CD8-positive, alpha-beta memory T cell (primary cell): ENCODE data around the gene LPXN. TPM values are rescaled to one million over a fixed set of nuclear protein-coding genes. Genes with fewer than 3 reads are reported as not detected.

ENCODE experiments used
- CTCF ChIA-PET: fragments of 350-600 bp; sonication (Branson Sonifier 250); formaldehyde crosslinking; loops from one replicate; lab custom pipeline; 2021; ENCODE audit warnings: antibody characterized with exemption; lab: Charles Lee
- POLR2A ChIA-PET: fragments of 350-600 bp; sonication (Branson Sonifier 250); formaldehyde crosslinking; loops from one replicate; lab custom pipeline; 2021; ENCODE audit warnings: antibody characterized with exemption; lab: Charles Lee
- DNase-seq, 5 donors: peaks; one replicate each; pipeline versions ENCODE4 v3.0.0 to v3.0.0-alpha.2; 2020 to 2022; ENCODE audit warnings: mixed read lengths in 1 of 5
- H3K27ac ChIP-seq: one replicate; pipeline ENCODE4 v1.7.0; 2013; ENCODE audit warnings: low read depth, mild to moderate bottlenecking, low read length, moderate library complexity
- H3K27me3 ChIP-seq: 2 replicates; pipeline ENCODE4 v1.7.0; 2013; ENCODE audit warnings: low read length, mild to moderate bottlenecking; ENCODE audit not compliant: insufficient read depth, poor library complexity, severe bottlenecking
- H3K36me3 ChIP-seq: 2 replicates; pipeline ENCODE4 v1.7.0; 2013; ENCODE audit warnings: mild to moderate bottlenecking, low read length, moderate library complexity; ENCODE audit not compliant: insufficient read depth
- H3K4me1 ChIP-seq: 2 replicates; pipeline ENCODE4 v1.7.0; 2013; ENCODE audit warnings: mild to moderate bottlenecking, low read length, moderate library complexity; ENCODE audit not compliant: insufficient read depth
- H3K4me3 ChIP-seq: 2 replicates; pipeline ENCODE4 v1.7.0; 2013; ENCODE audit warnings: mild to moderate bottlenecking, low read length
- H3K9me3 ChIP-seq: 2 replicates; pipeline ENCODE4 v1.7.0; 2013; ENCODE audit warnings: mild to moderate bottlenecking, low read length
- H3K27ac Mint-ChIP-seq, 8 donors: one replicate each; pipeline ENCODE4 v1.8.0; 2020 to 2021; ENCODE audit warnings: mixed read lengths in 8 of 8, mild to moderate bottlenecking in 6 of 8, inconsistent platforms in 3 of 8, moderate library complexity in 3 of 8
- H3K27me3 Mint-ChIP-seq, 2 donors: one replicate each; pipeline ENCODE4 v1.8.0; 2020 to 2021; ENCODE audit warnings: mixed read lengths in 2 of 2, mild to moderate bottlenecking in 1 of 2, moderate library complexity in 1 of 2
- H3K36me3 Mint-ChIP-seq, 3 donors: one replicate each; pipeline ENCODE4 v1.8.0; 2020 to 2021; ENCODE audit warnings: mixed read lengths in 3 of 3, inconsistent platforms in 1 of 3, mild to moderate bottlenecking in 1 of 3
- H3K4me1 Mint-ChIP-seq, 3 donors: one replicate each; pipeline ENCODE4 v1.8.0; 2020 to 2021; ENCODE audit warnings: mixed read lengths in 3 of 3, inconsistent platforms in 1 of 3, mild to moderate bottlenecking in 1 of 3
- H3K4me3 Mint-ChIP-seq, 7 donors: one replicate each; pipeline ENCODE4 v1.8.0; 2020 to 2021; ENCODE audit warnings: mixed read lengths in 7 of 7, mild to moderate bottlenecking in 6 of 7, moderate library complexity in 4 of 7, inconsistent platforms in 2 of 7
- H3K9me3 Mint-ChIP-seq, 5 donors: one replicate each; pipeline ENCODE4 v1.8.0; 2020 to 2022; ENCODE audit warnings: mixed read lengths in 5 of 5, mild to moderate bottlenecking in 3 of 5, moderate library complexity in 2 of 5, inconsistent platforms in 1 of 5
- polyA plus RNA-seq: library from polyadenylated mRNA; unstranded; fragments of 300-500 nt; fragmentation: Illumina TruSeq; gene quantifications from one replicate; pipeline ENCODE4 v1.2.3, GENCODE V29; 2021
- total RNA-seq, 2 experiments: library from RNA; stranded (reverse); gene quantifications; one replicate each; pipeline ENCODE4 v1.2.3, GENCODE V29; 2021

Gene LPXN
- total and polyA plus RNA-seq, 3 experiments from 2014 or later = 168 to 264 (median 175) TPM

GRCh38 chr11:58490827-58491226, 84.8 kb downstream of the LPXN start:
- no peaks in the 10 kb centered on the region for H3K27me3 Mint-ChIP-seq
- POLR2A ChIA-PET = no interaction called here
- H3K27ac ChIP-seq = no peak overlapping the region
- no peak overlapping the region for H3K27ac Mint-ChIP-seq
- peaks cover 0 to 7% (median 0%) of the 10 kb centered on the region in 3 donors for H3K4me1 Mint-ChIP-seq
- H3K36me3 Mint-ChIP-seq = peaks cover 0 to 1% (median 0%) of the 10 kb centered on the region in 3 donors
- H3K9me3 ChIP-seq = no peaks in the 10 kb centered on the region
- no peak overlapping the region for H3K4me3 Mint-ChIP-seq
- DNase-seq = no peak
- H3K4me1 ChIP-seq = no peaks in the 10 kb centered on the region
- H3K9me3 Mint-ChIP-seq = no peaks in the 10 kb centered on the region
- no peaks in the 10 kb centered on the region for H3K27me3 ChIP-seq
- no peak overlapping the region for H3K4me3 ChIP-seq
- no peaks in the 10 kb centered on the region for H3K36me3 ChIP-seq
- CTCF ChIA-PET = no interaction called here

DNA sequence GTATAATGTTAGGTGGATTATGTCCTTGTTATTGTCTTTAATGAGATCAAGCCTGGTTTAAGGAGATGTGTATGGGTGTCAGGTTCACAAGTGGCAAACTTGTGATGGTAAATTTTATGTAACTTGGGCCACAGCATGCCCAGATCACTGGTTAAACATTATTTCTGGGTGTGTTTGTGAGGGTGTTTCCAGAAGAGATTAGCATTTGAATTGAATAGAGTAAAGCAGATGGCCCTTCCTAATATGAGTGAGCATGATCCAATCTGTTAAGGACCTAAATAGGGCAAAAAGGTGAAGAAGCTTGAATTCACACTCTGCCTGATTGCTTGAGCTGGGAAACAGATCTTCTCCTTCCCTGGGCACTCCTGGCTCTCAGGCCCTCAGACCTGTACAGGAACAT, 88.5 kb downstream of the LPXN start:
- no peaks in the 10 kb centered on the region for H3K4me1 ChIP-seq
- H3K36me3 ChIP-seq = no peaks in the 10 kb centered on the region
- DNase-seq = no peak
- H3K36me3 Mint-ChIP-seq = no peaks in the 10 kb centered on the region
- H3K27me3 Mint-ChIP-seq = peaks cover 0 to 5% of the 10 kb centered on the region in 2 donors
- H3K4me1 Mint-ChIP-seq = no peaks in the 10 kb centered on the region
- H3K9me3 Mint-ChIP-seq = no peaks in the 10 kb centered on the region
- ChIA-PET POLR2A (no interaction called here), CTCF (no interaction called here)
- no peak overlapping the region for H3K4me3 ChIP-seq
- H3K27me3 ChIP-seq = no peaks in the 10 kb centered on the region
- no peak overlapping the region for H3K27ac ChIP-seq
- H3K27ac Mint-ChIP-seq = peak overlapping the region in 1 of 8 donors; percentile 4
- H3K4me3 Mint-ChIP-seq = no peak overlapping the region
- no peaks in the 10 kb centered on the region for H3K9me3 ChIP-seq

DNA sequence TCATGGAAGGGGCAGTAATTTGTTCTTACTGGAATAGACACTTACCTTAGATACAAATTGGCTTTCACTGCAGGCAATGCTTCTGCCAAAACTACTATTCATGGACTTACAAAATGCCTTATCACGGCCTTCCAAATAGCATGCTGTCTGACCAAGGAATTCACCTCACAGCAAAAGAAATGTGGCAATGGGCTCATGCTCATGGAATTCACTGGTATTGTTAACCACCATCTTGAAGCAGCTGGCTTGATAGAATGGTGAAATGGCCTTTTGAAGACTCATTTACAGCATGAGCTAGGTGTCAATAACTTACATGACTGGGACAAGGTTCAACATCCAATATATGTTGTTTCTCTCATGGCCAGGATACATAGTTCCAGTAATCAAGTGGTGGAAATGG, 89.7 kb downstream of the LPXN start:
- Mint-ChIP-seq H3K27me3 (peaks cover 0 to 5% of the 10 kb centered on the region in 2 donors), H3K36me3 (no peaks in the 10 kb centered on the region), H3K4me1 (no peaks in the 10 kb centered on the region), H3K4me3 (no peak overlapping the region), H3K9me3 (no peaks in the 10 kb centered on the region), H3K27ac (no peak overlapping the region)
- DNase-seq = no peak
- H3K4me3 ChIP-seq = no peak overlapping the region
- POLR2A ChIA-PET = no interaction called here
- no peaks in the 10 kb centered on the region for H3K27me3 ChIP-seq
- no peaks in the 10 kb centered on the region for H3K9me3 ChIP-seq
- H3K27ac ChIP-seq = no peak overlapping the region
- no peaks in the 10 kb centered on the region for H3K4me1 ChIP-seq
- no peaks in the 10 kb centered on the region for H3K36me3 ChIP-seq
- CTCF ChIA-PET = no interaction called here

Other genes starting within 250 kb of the LPXN start
- not detected for gene OR5B17, start 216.8 kb downstream of the LPXN start, total RNA-seq
- not detected for gene OR5B17, start 216.8 kb downstream of the LPXN start, polyA plus RNA-seq
- not detected for gene OR5B3, start 169.0 kb downstream of the LPXN start, total RNA-seq
- not detected for gene OR5B3, start 169.0 kb downstream of the LPXN start, polyA plus RNA-seq
- gene OR5B2, start 147.7 kb downstream of the LPXN start, total RNA-seq = not detected
- not detected for gene OR5B2, start 147.7 kb downstream of the LPXN start, polyA plus RNA-seq
- gene OR5B12, start 133.6 kb downstream of the LPXN start, total RNA-seq = under 1 TPM in 1 of 2 experiments, not detected in 1; 0.20 TPM
- gene OR5B12, start 133.6 kb downstream of the LPXN start, polyA plus RNA-seq = not detected
- under 1 TPM; 0.42 to 0.55 TPM for gene OR5B21, start 67.8 kb downstream of the LPXN start, total RNA-seq
- gene OR5B21, start 67.8 kb downstream of the LPXN start, polyA plus RNA-seq = not detected
- 10 to 100 TPM; 61.0 to 61.7 TPM for gene ZFP91, start 3.2 kb upstream of the LPXN start, total RNA-seq
- 6.9 TPM for gene ZFP91, start 3.2 kb upstream of the LPXN start, polyA plus RNA-seq
- 1 to 10 TPM; 2.9 to 3.4 TPM for gene CNTF, start 46.8 kb upstream of the LPXN start, total RNA-seq
- not detected for gene CNTF, start 46.8 kb upstream of the LPXN start, polyA plus RNA-seq
- gene GLYAT, start 156.1 kb upstream of the LPXN start, total RNA-seq = not detected
- not detected for gene GLYAT, start 156.1 kb upstream of the LPXN start, polyA plus RNA-seq